Measurements from ENCODE around the gene KIF26B. TPM values are rescaled to one million over a fixed set of nuclear protein-coding genes. Genes with fewer than 3 reads are reported as not detected.

The KIF26B gene
- polyA plus RNA-seq, 10 donors: 0.80 to 3.8 (median 1.5) TPM

DNA sequence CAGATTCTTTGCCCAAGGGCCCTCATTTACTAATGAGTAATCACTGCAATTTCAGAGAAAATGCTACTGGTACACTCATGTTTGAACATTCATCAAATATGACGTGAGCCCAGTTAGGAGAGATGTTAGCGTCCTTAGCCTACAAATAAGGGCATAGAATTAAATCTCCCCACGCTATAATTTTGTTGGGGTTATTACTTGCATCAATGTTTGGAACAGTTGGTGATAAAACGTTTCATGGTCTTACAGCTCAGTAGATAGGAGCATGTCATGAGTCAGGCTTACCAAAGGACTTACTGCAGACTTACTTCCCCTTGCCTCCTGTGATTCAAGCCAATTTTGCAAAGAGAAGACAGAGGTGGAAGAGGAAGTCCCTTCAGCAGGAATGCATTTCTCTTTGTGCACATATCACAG, 304.0 kb downstream of the KIF26B start:
- peak in 1 of 3 donors; percentile 28 for DNase-seq

DNA sequence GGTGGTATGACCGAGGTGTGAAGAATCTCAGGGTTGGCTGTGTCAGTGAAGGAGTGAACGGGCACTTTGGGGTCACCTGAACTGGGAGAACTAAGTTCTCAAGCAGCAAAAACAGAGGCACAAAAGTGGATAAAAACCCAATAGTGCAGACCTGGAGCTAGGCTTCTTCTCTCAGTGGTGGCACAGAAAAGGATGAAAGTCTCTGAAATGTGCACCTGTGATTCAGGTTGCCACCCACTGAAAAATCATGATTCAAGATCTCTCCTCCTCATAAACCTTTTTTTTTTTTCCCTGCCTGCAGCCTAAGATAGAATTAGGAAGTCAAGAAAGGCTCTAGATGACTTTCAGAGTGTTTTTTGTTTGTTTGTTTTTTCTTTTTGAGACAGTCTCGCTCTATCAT, 304.8 kb downstream of the KIF26B start:
- no peak for DNase-seq

DNA sequence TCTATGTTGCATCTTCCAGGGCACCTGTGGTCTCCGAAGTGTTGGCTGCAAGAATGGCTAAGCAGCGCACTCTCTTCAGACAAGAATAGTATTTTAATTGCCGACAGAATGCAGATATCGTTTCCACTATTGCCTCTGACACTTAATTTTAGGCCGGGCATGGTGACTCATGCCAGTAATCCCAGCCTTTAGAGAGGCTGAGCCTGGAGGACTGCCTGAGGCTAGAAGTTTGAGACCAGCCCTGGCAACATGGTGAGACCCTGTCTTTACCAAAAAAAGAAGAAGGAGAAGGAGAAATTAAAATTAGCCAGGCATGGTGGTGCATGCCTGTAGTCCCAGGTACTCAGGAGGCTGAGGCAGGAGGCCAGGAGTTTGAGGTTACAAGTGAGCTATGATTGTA, 306.9 kb downstream of the KIF26B start:
- no peak for DNase-seq

DNA sequence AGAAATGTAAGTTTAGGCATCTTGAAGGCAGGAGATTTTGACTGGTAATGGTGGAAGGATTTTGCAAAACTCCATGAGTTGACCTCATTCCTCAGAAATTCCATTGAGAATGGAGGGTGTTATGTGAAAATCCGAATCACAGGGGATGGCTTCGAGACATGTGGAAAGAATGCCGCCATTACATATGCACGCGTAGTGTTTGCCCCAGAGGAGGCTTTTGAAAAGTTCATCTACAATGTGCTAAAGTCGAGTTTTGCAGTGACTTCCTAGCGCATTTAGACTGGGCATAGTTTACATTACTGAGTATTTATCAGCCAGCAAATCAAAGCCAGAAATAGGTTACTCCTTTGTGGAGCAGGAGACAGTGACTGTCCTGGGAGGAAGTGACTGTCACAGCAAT, 307.4 kb downstream of the KIF26B start:
- DNase-seq: no peak

DNA sequence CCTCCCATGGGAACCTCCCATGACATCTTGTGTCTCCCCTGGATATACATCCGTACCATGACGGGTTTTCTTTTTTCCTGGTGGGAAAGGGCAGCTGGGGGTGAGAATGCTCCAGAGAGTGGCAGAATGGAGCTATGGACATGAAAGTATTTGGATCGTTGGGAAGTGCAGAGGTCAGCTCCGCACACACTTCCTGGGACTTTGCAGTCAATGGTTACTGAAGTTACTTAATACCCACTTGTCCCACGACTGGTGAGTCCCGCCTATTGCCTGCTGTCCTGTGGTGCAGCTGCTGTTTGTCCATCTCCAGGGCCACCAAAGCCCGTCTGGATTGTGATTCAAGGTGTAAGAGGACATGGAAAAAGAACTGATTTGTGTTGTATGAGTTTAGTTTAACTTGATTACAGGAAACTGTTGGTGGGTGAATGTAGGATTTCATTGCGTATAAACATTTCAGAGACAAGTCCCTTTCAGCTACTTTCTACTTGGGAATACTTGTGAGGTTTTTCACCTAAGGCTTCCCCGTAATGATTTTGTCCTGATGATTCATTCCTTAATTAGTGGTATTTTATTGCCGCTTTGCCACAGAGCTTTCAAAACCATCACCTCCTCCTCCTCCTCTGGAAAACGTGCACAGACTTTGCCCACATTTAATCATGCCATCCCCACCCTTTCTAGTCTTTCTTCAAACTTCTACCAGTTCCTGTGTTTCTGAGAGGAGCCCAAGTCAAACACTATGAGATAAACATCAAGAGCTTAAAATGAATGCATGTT, 308.8 kb downstream of the KIF26B start:
- no peak for DNase-seq

DNA sequence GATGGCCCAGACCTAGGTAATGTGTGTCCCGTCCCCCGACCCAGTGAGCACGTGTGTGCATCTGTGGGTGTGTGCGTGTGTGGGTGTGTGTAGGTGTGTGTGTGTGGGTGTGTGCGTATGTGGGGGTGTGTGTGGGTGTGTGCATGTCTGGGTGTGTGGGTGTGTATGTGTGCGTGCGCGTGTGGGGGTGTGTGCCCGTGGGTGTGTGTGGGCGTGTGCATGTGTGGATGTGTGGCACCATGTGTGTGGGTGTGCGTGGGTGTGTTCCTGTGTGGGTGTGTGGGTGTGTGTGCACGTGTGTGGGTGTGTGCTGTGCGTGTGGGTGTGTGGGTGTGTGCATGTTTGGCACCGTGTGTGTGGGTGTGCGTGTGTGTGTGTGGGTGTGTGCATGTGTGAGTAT, 309.5 kb downstream of the KIF26B start:
- no peak for DNase-seq

DNA sequence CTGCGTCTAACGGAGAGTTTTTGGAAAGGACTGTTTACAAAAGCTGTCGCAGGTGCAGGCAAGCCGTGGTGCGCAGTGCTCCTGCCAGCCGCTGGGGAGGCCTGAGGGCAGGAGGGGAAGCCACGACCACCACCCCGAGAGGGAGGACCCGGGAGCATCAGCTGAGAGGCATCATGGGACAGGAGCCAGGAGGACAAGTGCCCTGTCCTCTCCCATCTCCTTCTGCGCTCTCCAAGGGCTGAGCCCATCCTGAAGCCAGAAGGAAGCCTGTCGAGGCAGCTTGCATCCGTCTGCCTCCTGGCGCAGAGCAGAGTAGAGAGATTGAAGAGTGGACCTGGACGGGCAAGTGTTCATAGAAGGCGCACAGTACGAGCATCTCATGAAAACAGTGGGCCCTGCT, 310.9 kb downstream of the KIF26B start:
- DNase-seq: no peak

DNA sequence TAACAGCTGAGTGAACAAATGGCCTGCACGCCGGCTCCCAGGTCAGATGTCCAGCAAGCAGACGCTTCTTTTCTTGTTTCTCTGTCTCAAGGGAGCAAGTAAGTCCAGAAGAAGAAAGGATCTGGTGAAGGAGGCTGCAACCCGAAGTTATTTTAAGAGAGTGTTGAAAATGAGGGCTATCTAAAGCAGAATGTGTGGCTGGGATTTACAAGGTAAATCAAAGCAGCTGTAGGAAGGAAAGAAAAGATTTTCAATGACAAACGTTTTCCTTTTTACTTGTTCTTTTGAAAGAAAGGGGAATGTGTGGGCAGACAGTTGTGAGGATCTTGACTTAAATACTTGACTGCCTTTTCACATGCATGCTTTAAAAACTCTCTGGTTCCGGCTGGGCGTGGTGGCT, 311.5 kb downstream of the KIF26B start:
- peak in 1 of 3 donors; percentile 30 for DNase-seq

DNA sequence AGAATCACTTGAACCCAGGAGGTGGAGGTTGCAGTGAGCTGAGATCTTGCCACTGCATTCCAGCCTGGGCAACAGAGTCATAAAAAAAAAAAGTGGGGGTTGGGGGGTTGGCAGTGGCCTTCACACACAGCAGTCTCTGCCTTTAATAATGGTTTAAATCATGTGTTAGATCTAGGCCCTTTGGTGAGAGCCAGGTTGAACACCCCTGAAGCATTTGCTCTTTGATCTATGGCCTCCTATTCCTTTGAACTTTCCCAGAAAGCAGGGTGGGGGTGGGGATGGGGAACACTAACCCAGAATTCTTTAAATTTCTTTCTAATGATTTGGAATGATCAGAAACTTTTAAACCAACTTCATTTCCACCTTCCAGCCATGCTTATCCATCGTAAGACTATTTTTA, 313.0 kb downstream of the KIF26B start:
- DNase-seq: no peak

DNA sequence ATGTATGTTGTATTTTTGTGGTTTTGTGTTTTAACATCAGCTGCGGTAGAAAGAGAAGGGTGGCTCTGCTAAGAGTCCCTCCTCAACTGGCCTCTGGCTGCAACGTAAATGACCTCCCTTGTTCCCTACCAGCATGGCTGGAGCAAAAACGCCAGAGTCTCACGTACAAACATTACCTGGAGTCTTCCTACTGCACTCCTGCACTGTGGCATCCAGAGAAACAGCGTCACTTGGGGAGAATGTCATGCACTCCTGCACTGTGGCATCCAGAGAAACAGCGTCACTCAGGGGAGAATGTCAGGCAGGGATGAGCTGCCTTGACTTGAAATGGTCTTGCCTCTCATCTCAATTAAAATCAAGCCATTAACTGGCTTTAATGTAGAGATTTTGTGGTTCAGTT, 314.2 kb downstream of the KIF26B start:
- no peak for DNase-seq

DNA sequence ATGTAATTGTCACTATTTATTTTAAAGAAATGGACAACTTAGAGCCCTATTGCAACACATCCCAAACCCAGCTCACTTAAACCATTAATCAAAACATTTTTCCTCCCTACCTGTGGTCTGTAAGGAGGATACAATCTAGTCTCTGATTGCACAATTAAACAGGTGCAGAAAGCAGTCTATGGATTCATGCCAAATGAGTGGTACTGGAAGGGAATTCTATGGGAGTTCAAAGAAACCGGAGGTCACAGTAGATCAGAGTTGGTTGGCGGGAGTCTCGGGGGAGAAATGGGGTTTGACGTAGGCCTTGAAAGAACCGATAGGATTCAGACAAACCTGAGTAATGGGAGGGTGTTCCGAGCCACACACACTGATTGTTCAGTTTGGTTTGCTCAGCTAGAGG, 314.9 kb downstream of the KIF26B start:
- no peak for DNase-seq

DNA sequence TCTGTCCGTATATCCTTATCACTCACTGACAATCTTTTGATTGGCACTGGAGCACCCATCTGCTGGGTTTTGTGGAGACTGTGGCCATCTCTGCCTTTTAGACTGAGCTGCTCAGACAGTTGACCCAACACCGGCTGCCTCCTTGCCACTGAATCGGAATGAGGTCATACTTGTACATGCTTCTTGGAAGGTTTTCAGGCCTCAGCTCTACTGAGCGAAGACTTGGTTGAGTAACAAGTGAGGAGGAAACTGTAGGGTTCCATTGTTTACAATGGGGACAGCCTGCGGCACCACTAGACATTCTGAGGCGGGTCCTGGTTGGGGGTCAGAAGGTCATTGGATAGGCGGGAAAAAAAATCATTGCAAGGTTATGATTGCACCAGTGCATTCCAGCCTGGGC, 320.3 kb downstream of the KIF26B start:
- no peak for DNase-seq

DNA sequence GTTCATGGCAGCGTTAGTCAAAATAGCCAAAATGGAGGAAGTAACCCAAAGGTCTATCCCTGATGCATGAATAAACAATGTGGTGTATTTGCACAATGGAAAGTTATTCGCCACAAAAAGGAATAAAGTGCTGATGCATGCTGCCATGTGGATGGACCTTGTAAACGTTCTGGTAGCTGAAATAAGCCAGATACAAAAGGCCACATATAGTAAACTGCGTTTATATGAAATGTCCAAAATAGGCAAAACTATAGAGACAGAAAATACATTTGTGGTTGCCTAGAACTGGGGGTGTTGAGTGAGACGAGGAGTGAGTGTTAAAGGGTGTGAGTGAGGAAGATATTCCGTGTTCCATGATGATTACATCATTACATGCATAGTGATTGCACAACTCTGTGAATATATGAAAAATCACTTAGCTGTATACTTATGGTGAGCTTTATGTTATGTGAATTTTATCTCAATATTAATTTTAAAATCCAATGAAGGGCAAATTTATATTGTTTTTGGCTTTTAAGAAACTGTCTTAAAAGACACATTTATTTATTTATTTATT, 321.3 kb downstream of the KIF26B start:
- no peak for DNase-seq

DNA sequence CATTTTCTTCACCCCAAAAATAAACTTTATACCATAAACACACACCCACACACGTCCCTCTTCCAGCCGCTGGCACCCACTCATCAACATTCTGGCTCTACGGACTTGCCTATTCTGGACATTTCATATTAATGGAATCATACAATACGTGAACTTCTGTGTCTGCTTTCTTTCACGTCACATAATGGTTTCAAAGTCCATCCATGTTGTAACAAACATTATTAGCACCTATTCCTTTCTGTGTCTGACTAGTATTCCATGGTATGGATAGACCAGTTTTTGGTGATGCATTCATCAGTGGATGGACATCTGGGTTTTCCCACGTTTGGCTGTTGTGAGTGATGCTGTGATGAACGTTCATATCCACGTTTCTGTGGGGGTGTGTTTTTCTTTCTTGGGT, 323.2 kb downstream of the KIF26B start:
- DNase-seq: no peak

DNA sequence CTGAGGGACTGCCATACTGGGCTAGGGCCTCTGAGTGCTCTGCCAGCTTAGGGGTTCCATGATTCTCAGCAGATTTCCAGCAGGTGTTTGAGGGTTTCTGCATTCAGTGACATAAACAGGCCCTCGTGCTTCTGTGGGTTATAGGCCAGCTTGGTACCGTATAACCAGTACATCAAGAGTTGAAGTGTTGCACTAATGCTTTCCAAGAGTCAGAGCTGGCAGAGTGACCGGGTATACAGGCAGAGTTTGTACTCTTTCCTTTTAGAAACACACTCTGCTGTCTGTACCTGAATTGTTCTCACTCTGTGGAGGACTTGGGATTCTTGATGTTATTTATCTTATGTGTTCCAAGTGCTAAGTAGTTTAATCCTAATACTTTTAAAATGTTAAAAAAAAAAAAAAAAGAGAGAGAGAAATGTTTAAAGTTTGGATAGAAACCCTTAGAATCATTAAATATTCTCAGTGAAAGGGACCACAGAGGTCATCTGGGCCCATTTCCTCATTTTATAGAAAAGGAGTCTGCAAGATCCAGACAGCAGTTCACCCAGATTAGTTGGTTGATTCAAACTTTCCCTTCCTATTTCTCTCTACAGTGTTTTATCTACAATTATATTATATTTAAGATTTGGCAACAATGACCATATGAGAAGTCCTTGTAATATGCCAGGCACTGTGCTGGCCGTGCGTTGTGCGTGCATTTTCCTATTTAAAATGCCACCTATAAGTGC, 325.8 kb downstream of the KIF26B start:
- no peak for DNase-seq

DNA sequence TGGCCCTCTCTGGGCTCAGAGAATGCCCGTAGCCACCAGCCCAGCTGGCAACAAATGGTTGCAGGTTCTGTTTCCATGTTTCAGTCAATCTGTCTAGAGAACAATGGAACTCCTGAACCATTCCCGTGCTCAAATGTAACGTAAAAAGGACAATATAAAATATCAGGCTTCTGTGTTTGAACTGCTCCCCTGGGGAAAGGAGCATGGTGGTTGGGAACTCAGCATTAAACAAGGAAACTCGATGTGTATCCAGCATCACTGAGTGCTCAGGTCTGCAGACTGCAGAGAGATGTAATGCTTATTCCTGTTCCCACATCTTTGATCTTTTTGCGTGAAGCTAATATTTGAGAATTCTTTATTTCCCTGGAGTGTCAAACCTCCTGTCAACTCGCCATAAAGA, 326.5 kb downstream of the KIF26B start:
- DNase-seq: no peak

DNA sequence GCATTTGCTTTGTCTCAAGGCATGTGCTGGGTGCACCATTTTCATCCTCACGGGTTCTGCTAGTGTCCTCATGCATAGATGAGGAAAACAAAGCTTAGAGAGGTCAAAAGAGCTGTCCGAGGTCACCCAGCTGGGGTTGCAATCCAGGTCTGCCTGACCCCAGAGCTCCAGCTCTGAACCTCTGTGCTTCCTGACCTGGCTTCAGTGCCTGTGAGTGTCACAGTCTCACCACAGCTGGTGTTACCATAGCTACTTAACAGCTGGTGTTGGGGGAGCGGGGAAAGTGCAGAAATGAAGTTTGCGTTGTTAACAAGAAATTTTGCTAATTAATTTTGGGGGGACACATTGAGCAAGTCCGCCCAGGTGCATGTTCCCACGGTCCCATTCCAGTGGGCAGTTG, 328.5 kb downstream of the KIF26B start:
- DNase-seq: no peak

DNA sequence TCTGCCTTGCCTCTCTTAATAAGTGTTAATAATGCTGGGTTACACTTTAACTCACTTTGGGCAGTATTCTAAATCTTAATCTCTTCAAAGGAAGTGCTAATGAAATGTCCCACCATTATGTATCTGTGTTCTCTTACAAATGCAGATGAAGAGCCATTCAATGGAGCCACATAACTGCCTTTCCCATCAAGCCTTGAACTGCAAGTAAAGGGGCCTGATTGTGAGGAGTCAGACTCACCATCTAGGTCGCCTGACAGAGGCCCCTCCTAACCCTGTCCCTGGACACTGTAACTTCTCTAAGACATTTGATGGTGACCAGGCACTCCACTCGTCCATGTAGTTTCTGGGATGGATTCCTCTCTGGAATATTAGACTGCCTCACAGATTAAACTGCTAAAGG, 329.4 kb downstream of the KIF26B start:
- no peak for DNase-seq

DNA sequence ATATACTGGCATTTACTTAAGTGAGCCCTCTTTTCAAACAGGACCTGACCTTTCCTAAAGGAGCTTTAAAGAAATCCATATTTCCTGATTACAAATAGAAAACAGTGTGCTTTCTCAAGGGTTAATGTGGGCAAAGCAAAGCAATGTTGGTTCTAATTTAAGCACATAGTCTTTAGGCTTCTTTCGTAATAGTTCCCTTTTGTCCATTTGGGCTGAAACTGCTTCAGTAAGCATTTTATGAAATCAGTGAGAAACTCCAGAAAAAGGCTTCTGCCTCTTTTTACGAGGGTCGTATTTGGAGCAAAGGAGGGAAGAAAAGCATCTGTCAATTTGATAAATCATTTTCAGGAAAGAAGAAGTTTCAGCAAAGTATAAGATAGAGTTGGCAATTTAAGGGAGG, 331.2 kb downstream of the KIF26B start:
- DNase-seq: peak in 1 of 3 donors; percentile 13

DNA sequence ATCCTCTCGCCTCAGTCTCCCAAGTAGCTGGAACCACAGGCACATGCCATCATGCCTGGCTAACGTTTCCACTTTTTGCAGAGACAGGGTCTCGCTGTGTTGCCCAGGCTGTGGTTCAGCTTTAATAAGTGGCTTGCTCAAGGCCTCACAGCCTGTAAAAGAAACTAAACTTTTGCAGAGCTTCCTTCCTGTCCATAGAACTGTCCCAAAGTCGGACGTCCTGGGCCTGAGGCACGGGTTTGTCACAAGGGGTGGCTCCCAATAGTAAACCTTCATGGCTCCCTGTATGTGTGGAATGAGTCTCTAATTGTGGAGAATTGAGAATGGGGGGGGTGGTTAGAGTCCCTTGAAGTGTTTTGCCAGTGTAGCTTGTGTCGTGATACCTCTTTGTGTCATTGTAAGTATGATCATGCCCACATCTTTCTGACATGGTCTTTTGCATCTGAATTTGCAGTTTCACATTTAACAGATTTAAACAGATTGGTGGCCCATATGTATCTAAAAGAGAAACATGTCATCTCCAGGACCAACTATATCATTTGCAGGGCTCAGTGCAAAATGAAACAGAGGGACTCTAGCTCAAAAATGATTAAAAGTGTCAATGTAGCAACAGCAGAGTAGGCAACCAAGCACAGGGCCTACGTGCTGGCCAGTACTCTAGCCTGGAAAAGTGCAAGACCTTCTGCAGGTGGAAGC, 332.1 kb downstream of the KIF26B start:
- no peak for DNase-seq

DNA sequence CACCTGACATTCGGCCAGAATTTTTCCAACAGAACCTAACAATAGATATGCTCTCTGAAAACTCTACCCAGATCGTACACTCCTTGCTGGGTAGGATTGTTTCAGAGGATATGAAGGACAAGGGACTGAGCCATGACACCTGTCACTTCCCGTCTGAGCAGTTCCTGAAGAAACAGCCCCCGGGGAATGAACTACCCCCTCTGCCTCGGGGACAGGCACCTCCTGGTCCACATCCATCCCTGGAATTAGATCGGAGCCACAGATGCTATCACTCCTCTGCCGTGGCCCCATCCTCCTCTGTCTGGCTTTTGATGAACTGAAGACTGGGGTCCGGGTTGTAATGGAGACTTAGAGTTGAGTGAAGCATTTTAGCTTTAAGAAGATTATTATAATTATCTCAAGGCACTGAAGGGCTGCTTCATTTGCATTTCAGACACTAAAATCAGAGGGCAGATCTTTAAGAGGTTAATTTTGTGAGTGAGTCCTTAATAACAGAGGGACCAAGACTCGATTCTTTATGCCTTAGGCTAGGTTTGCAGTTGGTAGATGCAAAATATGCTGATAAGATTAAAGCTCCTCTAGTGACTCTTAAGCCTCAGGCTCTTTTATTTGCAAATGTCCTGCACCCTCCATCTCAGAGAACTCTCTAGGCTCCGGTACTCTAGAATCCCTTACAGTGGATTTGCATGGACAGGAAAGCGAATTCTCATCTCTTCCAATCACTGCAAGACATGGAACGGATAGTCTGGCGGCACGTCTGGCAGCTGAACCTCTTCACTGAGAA, 333.8 kb downstream of the KIF26B start:
- no peak for DNase-seq

DNA sequence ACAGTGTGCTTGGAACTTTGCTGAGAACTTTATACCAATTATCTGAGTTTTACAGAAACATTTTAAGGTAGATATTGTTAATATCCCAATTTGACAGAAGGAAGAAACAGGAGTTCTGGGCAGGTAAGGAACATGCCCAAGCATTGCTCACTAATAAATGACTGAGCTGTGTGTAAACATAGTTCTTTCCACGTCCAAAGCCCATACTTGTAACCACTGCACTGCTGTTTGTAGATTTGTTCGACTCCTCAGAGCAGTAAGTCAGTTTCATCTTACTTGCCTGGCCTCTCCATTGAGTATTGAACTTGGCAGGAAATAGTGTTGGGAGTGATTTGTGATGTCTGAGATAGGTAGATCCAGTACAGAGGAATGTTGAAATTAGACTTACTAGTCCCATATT, 335.1 kb downstream of the KIF26B start:
- DNase-seq: no peak

Data from muscle of back (tissue), 11 donors.